GM18867 (cell line): Measurements from ENCODE around the gene PET100.
"Not testable (repeated sequence)": the region's sequence is repeated elsewhere in the genome, so short reads cannot be mapped to it uniquely, and the experiment has no call there.

Experiments used
- ATAC-seq: cut with Tn5 transposase; IDR thresholded peaks from one replicate; pipeline ENCODE4 v1.9.1; 2021; ENCODE audit warnings: mild to moderate bottlenecking, moderate library complexity; ENCODE audit not compliant: unreplicated experiment

PET100 gene

DNA sequence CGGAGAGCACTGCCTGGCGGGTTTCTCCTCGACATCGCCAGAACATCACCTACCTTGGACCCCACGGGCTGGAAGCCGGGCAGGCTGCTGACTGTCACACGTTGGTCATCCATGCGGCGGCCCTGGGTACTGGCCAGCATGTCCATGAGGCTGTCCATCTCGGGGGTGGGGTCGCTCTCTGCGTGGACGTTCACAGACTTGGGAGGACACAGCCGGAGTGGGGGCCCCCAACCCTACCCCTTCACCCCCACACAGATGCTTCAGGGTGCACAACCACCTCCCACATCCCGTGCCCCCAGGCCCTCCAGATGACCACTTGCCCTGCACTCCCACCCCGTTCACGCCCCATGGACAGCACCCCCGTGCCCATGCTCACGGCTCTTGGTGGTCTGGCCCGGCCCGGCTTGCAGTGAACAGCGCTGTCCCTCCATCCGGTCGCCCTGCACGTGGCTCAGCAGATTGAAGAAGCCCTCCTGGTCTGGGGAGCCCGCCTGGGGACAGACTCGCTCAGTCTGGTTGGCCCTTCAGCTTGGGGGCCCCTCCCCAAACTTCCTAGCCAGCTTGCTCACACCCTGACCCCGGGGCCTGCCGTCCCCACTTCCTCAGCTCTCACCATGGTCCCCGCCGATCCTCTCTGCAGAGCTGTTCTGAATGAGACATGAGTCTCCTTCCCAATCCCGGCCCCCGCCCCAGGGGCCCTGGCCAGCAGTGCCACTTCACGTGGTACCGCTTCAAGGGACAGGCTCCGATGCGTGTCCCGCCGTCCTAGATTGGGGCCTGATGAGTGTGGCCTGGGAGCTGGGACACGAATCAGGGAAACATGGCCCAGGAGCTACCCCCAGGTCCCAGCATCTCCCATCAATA, 3.0 kb downstream of the PET100 start:
- no peak for ATAC-seq

DNA sequence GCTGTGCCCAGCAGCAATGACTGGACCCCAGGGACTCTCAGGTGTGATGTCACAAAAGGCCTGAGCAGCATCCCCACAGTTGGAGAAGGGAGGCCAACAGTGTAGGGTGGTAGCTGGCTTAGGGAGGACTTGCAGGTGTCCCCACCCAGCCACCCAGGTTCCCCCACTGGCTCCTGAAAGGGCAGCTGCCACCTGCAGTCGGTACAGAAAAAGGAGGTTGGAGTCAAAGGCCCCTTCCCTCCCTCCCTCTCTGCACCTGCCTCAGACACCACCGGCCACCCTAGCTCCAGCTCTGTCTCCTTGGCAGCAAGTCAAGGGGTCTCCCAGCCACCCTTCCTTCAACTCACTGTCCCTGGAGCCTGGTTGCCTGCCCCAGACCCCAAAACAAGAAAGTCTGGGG, 4.1 kb downstream of the PET100 start, which contains the start of gene PCP2:
Gene PCP2, minus strand, starts transcription at position 22 of the 400 bp plus-strand sequence. CDS start 262 bp downstream, outside the sequence.
- ATAC-seq: no peak

DNA sequence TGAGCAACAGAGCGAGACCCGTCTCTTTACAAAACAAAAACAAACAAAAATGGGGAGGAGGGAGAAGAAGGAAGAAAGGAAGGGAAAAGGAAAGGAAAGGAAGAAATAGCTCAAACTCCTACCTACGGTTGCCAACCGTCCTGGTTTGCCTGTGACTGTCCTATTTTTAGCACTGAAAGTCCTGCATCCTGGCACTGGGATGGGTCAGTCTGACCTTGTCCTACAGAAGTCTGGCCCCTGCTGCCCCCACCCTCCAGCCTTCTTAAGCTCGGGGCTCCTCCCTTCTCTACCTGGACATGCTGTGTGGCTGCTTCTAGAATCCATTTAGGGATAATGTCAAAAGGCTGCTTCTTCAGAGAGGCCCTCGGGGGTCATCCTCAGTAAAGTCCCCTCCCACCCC, 6.1 kb downstream of the PET100 start:
- no peak for ATAC-seq

DNA sequence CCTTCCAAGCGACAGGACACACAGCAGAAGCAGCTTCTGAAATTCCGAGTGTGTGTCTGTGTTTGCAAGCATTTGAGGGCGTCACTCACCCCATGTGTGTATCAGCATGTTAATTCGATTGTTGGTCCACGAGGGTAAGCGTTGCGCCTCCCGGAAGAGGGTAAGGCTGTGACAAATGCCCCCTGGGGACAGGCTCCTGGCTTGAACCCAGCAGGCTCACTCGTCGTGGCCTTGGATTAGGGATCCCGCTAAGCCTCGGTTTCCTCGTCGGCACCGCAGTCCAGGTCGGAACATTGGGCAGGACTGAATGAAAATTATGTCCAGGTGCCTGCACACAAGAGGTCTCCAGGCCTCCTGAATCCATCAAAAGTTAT, 6.7 kb downstream of the PET100 start:
- ATAC-seq: no peak

DNA sequence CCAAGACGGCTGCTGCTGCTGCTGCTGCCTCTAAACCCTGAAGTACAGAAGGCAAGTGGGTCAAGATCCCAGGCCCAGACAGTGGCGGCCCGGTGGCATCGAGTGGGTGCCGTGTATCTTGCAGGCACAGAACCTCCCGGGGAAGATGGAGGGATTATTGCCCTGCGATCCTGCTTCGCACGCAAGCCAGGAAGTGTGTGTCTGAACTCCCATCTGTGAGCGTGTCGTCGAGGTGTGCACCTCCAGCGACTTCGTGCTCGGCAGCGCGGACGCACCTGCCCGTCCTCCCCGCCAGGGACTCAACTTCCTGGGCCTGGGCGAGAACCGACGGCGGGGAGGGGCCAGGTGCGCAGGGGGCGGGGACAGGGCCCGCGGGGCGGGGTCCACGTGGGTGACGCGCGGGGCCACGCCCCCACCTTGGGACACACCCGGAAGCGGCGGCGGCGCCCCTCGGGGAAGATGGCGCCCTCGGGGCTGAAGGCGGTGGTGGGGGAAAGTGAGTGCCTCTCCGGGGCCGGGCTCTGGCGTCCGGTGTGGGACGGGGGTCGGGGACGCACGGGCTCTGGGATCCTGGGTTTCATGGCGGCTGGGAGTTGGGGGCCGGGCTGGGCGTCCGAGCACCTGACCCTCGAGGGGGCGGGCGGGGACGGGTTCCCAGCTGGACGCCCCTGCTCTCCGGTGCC, 7.2 kb downstream of the PET100 start, which contains the start of gene STXBP2:
Gene STXBP2, plus strand, starts transcription at position 420 of the 683 bp plus-strand sequence. Its CDS starts 40 bp downstream, at position 460.
- ATAC-seq: peak; percentile 65

DNA sequence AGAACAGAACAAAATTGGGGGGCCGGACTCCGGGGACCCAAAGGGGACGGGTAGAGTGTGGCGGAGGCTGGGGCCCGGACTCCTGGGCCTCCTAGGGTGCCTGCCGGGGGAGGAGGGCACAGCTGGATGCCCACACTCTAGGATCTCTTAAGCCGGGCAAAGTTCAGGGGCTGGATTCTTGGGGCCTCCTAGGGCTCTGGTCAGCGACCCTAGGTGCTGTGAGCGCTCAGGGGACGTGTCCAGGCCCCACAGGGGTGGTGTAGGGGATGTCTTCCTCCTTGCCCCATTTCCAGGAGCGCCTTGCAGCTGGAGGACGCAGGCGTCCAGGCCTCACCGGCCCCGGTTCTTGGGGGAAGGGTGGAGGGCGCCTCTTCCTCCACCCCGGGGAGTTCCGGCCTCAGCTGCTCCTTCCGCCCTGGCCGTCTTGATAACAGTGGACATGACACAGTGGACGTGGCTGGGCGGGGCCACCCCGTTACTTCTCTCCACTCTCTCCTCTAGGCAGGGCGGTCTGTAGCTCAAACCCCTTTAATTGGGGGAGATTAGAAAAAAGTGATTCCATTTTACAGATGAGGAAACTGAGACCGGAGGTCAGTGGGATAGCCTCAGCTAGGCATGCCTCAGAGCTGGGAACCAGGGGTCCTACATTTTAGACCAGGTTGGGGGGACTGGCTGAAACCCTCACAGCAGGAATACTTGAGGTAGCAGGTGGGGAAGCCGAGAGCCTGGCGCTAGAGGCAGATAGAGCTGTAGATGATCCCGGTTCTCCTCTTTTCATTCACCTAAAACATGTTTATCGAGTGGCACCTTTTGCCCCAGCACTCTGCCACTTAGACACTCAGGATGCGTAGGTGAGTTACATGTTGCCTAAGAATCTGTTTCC, 8.0 kb downstream of the PET100 start:
- ATAC-seq: peak; percentile 25

DNA sequence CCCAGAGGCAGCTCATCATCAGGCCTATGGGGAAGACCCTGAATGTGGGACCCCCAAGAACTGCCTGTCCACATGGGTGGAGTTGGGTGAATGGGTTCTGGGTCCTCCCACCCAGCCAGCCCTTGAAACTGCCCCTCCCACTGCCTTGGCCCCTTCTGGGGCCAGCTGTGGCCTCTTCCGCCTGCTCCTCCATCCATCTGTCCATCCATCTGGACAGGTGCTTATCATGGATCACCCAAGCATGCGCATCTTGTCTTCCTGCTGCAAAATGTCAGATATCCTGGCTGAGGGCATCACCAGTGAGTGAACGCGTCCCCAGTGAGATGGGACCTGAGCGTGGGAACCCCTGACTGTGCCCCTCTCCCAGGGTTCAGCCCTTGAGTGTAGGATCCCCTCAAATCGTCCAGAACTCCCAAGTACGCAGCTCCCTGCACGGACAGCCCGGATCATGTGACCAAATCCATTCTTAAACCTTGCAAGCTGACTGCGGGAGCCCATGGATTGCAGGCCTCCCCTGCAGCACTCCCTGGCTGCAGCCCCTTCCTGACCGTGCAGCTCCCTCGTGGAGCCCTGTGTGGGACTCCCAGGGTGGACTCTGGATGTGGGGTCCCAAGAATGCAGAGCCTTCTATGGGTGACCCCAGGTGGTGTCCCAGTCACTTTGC, 9.3 kb downstream of the PET100 start:
- no peak for ATAC-seq

DNA sequence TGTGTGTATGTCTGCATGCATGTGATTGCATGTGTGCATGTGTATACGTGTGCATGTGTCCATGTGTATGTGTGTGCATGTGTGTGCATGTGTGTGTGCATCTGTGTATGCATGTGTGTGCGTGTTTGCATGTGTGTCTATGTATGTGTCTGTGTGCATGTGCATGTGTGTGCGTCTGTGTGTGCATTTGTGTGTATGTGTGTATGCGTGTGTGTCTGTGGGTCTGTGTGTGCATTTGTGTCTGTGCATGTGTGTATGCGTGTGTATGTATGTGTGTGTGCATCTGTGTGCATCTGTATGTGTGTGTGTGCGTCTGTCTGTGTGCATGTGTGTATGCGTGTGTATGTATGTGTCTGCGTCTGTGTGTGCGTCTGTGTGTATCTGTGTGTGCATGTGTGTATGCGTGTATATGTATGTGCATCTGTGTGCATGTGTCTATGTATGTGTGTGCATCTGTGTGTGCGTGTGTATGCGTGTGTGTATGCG, 10.3 kb downstream of the PET100 start:
- ATAC-seq: no peak

DNA sequence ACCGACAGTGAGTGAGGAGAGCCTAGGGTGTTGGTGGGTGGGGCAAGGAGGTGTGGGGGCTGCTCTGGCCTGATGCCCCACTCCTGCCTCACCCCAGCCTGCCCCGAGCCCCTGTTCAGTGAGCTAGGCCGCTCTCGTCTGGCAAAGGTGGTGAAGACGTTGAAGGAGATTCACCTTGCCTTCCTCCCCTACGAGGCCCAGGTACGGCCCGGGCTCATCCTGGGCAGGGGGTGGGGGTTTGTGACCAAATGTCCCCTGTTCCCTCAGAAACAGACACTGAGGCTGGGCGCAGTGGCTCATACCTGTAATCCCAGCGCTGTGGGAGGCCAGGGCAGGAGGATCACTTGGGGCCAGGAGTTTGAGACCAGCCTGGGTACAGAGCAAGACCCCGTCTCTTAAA, 11.2 kb downstream of the PET100 start:
- ATAC-seq: no peak

DNA sequence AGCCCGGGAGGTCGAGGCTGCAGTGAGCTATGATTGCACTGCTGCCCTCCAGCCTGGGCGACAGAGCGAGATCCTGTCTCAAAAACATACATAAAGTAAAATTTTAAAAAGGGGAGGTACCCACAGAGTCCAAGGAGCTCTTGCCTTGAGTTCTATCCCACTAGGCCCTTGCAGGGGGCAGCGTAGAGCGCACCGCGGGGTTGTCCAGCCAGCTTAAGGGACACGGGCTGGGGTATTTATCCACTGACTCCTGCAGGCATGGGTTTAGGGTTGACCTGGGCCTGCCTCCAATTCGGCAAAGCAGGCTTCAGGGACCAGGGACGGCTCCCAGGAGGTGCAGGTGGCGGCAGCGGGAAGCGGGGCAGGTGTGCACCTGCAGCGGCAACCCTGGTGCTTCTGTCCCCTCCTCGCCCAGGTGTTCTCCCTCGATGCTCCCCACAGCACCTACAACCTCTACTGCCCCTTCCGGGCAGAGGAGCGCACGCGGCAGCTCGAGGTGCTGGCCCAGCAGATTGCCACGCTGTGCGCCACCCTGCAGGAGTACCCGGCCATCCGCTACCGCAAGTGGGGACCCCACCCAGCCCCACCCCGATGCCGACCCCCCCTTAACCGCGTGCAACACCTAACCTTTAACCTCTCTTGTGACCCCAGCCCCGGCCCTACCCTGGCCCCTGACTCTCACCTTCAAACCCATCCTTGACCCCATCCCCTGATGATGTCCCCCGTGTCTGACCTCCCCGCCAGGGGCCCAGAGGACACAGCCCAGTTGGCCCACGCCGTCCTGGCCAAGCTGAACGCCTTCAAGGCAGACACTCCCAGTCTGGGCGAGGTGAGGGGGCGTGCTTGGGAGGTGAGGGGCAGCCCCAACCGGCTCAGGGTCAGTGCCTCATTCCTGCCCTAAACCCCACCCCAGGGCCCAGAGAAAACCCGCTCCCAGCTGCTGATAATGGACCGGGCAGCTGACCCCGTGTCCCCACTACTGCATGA, 12.0 kb downstream of the PET100 start:
- ATAC-seq: no peak

DNA sequence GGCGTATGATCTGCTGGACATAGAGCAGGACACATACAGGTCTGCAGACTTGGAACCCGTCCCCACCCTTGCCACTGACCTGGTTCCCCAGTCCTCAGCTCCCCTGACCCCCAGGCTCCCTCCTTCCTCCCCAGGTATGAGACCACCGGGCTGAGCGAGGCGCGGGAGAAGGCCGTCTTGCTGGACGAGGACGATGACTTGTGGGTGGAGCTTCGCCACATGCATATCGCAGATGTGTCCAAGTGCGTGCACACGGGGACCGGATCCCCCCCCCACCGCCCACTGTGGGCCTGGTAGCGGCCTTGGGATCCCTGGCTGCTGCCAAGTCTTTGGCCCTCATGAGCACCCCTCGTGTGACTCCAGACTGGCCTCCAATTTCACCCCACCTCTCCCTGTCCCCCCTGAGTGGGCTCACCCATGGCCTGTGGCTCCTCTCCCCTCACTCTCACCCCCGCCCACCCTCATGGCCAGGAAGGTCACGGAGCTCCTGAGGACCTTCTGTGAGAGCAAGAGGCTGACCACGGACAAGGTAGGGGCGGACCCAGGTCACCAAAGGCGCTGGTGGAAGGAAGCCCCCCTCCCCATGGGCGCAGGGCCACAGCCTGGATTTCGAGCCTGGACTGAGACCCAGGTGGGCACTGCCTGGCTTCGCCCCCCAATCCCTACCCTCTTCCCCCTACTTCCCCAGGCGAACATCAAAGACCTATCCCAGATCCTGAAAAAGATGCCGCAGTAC, 12.9 kb downstream of the PET100 start:
- no peak for ATAC-seq

DNA sequence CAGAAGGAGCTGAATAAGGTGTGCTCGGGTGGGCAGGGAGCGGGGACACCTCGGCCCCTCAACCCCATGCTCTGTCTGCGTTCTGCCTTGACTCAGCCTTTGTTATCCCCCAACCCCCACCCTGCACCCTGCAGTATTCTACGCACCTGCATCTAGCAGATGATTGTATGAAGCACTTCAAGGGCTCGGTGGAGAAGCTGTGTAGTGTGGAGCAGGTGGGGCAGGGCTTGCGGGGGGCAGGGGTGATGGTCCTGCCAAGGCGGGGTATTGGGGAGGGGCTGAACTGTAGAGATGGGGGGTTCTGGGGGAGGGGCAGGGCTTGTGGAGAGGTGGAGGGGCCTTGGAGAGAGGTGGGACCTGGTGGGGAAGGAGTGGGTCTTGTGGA, 13.4 kb downstream of the PET100 start:
- ATAC-seq: no peak

DNA sequence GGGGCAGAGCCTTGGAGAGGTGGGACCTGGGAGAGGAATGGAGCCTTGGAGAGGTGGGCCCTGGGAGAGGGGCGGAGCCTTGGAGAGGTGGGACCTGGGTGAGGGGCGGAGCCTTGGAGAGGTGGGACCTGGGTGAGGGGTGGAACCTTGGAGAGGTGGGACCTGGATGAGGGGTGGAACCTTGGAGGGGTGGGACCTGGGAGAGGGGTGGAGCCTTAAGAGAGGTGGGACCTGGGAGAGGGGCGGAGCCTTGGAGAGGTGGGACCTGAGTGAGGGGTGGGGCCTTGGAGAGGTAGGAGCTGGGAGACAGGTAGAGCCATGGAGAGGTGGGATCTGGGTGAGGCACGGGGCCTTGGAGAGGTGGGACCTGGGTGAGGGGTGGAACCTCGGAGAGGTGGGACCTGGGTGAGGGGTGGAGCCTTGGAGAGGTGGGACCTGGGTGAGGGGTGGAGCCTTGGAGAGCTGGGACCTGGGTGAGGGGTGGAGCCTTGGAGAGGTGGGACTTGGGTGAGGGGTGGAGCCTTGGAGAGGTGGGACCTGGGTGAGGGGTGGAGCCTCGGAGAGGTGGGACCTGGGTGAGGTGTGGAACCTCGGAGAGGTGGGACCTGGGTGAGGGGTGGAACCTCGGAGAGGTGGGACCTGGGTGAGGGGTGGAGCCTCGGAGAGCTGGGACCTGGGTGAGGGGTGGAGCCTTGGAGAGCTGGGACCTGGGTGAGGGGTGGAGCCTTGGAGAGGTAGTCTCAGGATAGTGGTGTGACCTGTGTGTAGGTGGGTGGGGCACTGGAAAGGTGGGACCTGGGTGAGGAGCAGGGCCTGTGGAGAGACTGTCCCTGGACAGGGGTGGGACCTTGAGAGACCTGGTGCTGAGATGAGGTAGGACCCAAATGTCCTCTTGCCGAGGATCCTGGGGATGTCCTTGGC, 14.3 kb downstream of the PET100 start:
- not testable (repeated sequence) for ATAC-seq

DNA sequence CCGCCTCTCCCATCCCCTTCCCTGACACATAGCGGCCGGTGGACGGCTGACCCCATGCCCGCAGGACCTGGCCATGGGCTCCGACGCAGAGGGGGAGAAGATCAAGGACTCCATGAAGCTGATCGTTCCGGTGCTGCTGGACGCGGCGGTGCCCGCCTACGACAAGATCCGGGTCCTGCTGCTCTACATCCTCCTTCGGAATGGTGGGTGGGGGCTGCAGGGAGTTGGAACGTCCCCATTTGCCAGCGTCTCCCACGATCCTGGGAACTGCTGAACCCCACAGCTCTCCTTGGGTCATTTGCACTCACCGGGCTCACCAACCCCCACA, 14.9 kb downstream of the PET100 start:
- no peak for ATAC-seq

DNA sequence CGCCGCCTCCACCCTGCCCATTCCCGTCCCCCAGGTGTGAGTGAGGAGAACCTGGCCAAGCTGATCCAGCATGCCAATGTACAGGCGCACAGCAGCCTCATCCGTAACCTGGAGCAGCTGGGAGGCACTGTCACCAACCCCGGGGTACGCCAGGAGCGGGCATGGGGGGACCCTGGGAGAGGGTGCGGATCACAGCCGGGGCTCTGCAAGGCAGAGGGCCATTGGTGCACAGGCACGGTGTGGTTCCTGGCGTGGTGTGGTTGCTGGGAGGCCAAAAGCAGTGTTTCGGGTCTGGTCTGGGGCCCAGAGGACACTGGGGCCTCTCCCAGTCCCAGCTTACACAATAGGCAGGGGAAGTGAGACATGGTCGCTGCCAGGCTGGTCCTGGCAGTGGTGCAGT, 15.6 kb downstream of the PET100 start:
- no peak for ATAC-seq

DNA sequence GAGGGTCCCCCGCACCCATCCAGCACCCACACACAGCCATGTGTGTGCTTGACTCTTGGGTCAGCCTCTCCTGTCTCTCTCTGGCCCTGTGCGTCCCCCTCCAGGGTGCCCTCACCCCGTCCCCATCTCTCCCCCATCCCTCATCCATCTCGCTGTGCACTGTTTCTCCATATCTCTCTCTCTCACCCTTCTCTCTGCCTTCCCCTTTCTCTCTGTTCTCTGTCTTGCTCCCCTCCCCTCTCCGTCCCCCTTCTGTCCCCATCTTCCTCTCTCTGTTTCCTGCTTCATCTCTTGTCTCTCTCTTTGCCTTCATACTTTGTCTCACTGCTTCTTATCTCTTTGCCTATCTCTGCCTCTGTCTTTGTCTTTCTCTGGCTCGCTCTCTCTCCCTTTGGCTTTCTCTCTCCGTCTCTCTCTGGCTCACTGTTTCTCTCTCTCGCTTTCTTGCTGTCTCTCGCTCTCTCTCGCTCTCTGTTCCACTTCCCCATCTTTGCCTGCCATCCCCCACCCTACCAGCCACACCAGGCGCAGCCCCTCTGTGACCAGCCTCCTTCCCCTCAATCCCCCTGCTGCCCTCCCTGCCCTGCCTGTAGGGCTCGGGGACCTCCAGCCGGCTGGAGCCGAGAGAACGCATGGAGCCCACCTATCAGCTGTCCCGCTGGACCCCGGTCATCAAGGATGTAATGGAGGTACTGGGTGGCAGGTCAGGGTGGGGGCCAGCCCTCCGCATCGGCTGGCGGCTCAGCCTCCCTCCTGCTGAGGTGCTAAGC, 16.2 kb downstream of the PET100 start:
- ATAC-seq: no peak

DNA sequence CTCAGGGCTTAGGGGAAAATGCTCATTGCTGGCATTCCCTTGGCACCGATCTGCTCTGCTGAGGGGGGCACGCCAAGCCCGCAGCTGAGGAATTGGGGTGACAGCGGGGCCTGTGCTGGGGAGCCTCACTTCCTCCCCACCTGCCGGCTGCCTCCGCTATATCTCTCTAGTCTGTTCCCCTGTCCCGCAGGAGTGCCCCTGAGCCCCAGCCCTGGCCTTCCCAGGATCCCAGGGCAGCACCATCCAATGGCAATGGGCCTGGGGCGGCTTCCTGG, 16.8 kb downstream of the PET100 start:
- ATAC-seq: no peak
